HG03354 (cell line): ENCODE data around the gene TBC1D2.

ENCODE experiments used
- ATAC-seq: cut with Tn5 transposase; IDR thresholded peaks from one replicate; pipeline ENCODE4 v1.9.1; 2021; ENCODE audit warnings: mild to moderate bottlenecking; ENCODE audit not compliant: unreplicated experiment, poor library complexity, severe bottlenecking

TBC1D2 gene

GRCh38 chr9:98193336-98193944 is 62.0 kb downstream of the TBC1D2 start:
- no peak for ATAC-seq

GRCh38 chr9:98192503-98193335 is 62.7 kb downstream of the TBC1D2 start, which contains the start of gene CORO2A:
Gene CORO2A, minus strand, starts transcription at chr9:98192637. Its CDS starts 34,977 bp downstream, at chr9:98157660.
- ATAC-seq: no peak

GRCh38 chr9:98191671-98192502 is 63.6 kb downstream of the TBC1D2 start:
- ATAC-seq: no peak

- ATAC-seq: no peak
These were observed 64.3 kb downstream of the TBC1D2 start for GRCh38 chr9:98191181-98191608.

- no peak for ATAC-seq
These were observed 64.7 kb downstream of the TBC1D2 start for GRCh38 chr9:98190757-98191105.

GRCh38 chr9:98189412-98189811 is 66.0 kb downstream of the TBC1D2 start:
- no peak for ATAC-seq

- no peak for ATAC-seq
These were observed 67.5 kb downstream of the TBC1D2 start for GRCh38 chr9:98187926-98188325.

- no peak for ATAC-seq
These were observed 69.2 kb downstream of the TBC1D2 start for GRCh38 chr9:98186236-98186635.

DNA sequence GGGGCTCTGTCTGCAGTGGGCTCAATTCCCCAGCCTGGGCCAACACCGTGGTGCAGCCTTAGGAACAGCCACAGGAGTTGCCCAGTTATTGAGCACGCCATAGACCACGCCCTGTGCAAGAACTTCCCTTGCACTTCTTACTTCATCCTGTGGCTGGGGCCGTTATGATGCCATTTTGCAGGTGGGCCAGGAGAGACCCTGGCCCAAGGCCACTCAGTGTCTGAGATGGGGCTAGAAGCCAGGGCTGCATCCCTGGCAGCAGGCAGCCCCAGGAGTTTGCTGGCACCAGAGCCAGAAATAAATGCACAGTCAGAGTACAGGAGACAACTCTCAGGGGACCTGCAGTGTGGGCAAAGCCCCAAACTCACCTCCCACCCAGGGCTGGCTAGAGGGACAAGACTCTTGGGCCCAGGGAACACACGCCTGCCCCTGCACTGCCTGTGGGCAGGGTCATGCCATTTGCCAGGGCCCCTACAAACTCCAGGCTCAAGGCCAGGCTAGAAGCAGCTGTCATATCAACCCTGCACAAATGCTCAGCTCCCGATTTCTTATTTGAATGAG is 69.8 kb downstream of the TBC1D2 start:
- no peak for ATAC-seq

DNA sequence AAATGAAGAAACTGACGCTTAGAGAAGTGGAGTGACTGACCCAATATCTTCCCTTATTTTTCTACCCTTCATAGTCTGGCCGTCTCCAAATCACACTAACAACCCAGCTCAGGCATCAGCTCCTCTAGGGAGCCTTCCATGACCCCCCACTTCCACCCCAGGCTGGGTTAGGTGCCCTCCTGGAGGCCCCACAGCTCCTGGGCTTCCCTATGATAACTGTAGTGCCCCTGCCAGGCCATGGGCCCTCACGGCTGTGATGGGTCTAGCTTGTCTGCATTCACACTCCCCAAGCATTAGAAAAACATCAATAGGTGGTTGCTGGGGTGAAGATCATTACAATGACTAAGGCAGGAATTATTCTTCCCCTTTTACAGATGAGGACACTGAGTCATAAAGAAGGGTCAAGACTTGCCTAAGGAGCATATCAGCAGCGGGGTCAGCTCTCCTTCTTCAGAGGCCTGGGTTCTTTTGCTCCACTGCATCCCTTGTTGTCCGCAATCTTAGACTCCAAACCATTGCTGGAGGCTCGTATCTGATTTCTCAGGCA is 70.4 kb downstream of the TBC1D2 start:
- ATAC-seq: no peak

GRCh38 chr9:98184326-98184725 is 71.1 kb downstream of the TBC1D2 start:
- no peak for ATAC-seq

GRCh38 chr9:98182889-98183599 is 72.4 kb downstream of the TBC1D2 start:
- ATAC-seq: no peak

DNA sequence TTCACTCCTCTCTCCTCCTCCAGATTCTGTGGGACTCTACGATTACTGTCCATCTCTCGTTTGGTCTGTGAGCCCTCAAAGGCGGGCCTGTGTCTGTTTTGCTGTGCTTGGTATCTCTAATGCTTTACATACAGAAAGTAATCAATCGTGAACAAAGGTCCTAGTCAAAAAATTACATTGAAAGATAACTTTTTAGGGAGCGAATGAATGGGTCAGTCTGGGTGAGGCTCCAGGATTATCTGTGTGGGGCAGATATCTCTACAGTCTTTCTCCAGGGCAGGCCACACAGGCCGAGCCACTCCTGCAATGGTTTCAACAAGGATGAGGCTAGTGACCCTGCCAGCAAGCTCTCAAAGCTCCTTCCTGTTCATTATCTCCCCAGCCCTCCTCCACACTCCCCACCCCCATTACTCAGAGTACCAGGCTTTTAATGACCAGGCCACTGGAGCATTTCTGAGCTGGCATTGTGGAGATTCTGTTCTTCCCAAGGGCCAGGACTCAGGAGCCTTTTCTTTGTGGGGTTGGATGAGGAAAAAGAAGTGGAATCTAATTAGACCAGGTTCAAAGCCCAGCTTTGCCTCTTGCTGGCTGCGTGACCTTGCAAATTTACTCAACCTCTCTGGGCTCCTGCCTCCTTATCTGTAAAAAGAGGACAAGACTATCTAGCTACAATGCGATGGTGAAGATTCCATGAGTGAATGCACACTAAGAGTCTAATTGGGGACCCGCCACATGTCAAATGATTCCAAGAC is 73.2 kb downstream of the TBC1D2 start:
- ATAC-seq: no peak

GRCh38 chr9:98181746-98182068 is 73.7 kb downstream of the TBC1D2 start:
- ATAC-seq: no peak

GRCh38 chr9:98180996-98181395 is 74.5 kb downstream of the TBC1D2 start:
- ATAC-seq: no peak

GRCh38 chr9:98178874-98179850 is 76.3 kb downstream of the TBC1D2 start:
- no peak for ATAC-seq

DNA sequence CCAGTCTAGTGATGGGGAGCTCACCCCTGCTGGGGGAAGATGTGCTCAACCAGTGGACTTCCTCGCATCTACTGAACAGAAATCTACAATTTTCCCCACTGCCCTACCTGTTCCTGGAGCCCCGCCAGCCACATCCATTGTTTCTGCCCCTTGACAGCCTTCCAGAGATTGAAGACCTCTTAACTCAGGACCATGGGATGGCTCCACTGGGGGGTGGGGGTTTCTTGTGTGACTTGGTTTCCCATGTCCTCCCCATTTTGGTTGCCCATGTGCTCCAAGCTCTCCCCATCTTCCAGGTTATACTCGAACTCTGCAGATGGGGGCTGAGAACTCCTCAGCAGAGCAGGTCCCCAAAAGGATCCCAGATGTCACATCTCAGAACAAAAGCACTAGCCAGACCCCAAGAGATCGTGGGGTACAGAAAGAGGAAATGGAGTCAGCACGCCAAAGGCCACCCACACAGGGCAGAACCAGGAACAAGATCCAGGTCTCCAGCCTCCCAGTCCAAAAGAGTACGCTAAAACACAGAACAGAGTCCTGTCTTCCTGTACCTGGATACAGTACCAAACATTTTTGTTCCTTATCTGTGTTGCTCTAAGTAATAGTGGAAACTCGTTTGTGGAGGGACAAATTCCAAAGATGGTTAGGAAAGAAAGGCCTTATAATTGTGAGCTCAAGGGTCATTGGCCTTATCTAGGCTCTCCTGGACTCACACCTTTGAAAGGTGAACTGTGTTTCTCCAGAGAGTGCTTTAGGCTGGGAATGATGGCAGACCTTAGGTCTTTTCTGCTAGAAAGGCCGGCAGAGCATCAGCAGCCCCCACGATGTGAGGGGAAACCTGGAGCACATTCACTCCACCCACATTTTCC is 78.8 kb downstream of the TBC1D2 start:
- no peak for ATAC-seq
